Measurements from ENCODE around the gene TENT4A. TPM values are rescaled to one million over a fixed set of nuclear protein-coding genes. Genes with fewer than 3 reads are reported as not detected.

The TENT4A gene
- total RNA-seq, 1 experiment from 2014 or later, result 29.6 TPM

GRCh38 chr5:6767481-6768063 lies 54.3 kb downstream of the TENT4A start:
- Histone ChIP-seq H3K27ac (ENCODE audit: low read length) (peak overlapping the region; percentile 86), H3K4me1 (ENCODE audit: control insufficient read depth, insufficient read depth, low read length) (peaks cover 27% of the 10 kb centered on the region), H3K36me3 (ENCODE audit: control insufficient read depth, insufficient read depth, low read length) (no peaks in the 10 kb centered on the region; the same call in 1 of the 2 replicates), H3K9me3 (ENCODE audit: control insufficient read depth, insufficient read depth, low read depth, low read length) (no peaks in the 10 kb centered on the region), H3K27me3 (ENCODE audit: control insufficient read depth, insufficient read depth, low read length) (no peaks in the 10 kb centered on the region), H3K4me3 (ENCODE audit: low read depth in 2 of 2, low read length in 2 of 2) (no peak overlapping the region)
- BruUV-seq (replicated peaks), result no TSS peak
- POLR2A ChIA-PET, result no interaction called here
- no peak for DNase-seq (ENCODE audit: low read depth, low spot score)
- TF ChIP-seq SIN3A (IDR thresholded peaks at IDR 0.05; ENCODE audit: borderline replicate concordance, insufficient read depth, low read depth, low read length) (no peak), POLR2AphosphoS5 (IDR thresholded peaks at IDR 0.05; ENCODE audit: low read depth, low read length) (no peak), TCF7L2 (IDR thresholded peaks at IDR 0.05; ENCODE audit: low read depth, low read length) (no peak)
- TF ChIP-seq, protein P1, sequence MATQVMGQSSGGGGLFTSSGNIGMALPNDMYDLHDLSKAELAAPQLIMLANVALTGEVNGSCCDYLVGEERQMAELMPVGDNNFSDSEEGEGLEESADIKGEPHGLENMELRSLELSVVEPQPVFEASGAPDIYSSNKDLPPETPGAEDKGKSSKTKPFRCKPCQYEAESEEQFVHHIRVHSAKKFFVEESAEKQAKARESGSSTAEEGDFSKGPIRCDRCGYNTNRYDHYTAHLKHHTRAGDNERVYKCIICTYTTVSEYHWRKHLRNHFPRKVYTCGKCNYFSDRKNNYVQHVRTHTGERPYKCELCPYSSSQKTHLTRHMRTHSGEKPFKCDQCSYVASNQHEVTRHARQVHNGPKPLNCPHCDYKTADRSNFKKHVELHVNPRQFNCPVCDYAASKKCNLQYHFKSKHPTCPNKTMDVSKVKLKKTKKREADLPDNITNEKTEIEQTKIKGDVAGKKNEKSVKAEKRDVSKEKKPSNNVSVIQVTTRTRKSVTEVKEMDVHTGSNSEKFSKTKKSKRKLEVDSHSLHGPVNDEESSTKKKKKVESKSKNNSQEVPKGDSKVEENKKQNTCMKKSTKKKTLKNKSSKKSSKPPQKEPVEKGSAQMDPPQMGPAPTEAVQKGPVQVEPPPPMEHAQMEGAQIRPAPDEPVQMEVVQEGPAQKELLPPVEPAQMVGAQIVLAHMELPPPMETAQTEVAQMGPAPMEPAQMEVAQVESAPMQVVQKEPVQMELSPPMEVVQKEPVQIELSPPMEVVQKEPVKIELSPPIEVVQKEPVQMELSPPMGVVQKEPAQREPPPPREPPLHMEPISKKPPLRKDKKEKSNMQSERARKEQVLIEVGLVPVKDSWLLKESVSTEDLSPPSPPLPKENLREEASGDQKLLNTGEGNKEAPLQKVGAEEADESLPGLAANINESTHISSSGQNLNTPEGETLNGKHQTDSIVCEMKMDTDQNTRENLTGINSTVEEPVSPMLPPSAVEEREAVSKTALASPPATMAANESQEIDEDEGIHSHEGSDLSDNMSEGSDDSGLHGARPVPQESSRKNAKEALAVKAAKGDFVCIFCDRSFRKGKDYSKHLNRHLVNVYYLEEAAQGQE (IDR thresholded peaks at IDR 0.05; ENCODE audit: insufficient read depth in 1 of 2, low read depth in 2 of 2, low read length in 1 of 2), result no peak
- TF ChIP-seq, protein P2, sequence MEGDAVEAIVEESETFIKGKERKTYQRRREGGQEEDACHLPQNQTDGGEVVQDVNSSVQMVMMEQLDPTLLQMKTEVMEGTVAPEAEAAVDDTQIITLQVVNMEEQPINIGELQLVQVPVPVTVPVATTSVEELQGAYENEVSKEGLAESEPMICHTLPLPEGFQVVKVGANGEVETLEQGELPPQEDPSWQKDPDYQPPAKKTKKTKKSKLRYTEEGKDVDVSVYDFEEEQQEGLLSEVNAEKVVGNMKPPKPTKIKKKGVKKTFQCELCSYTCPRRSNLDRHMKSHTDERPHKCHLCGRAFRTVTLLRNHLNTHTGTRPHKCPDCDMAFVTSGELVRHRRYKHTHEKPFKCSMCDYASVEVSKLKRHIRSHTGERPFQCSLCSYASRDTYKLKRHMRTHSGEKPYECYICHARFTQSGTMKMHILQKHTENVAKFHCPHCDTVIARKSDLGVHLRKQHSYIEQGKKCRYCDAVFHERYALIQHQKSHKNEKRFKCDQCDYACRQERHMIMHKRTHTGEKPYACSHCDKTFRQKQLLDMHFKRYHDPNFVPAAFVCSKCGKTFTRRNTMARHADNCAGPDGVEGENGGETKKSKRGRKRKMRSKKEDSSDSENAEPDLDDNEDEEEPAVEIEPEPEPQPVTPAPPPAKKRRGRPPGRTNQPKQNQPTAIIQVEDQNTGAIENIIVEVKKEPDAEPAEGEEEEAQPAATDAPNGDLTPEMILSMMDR (IDR thresholded peaks at IDR 0.05), result no peak
- intact Hi-C loops (cut with micrococcal nuclease; ENCODE audit: unreplicated experiment) (loop anchor here (5.0 kb wide), 2 partner anchors 310 to 630 kb away; partner anchors contain the start of gene ADCY2), in situ Hi-C loops (cut with HindIII; ENCODE audit: low pct_unique_long_range_greater_than_20kb, low sequenced_read_pairs) (no loop called here)
- no peak for ATAC-seq
- CTCF ChIA-PET, result no interaction called here

- in situ Hi-C loops (cut with HindIII; ENCODE audit: low pct_unique_long_range_greater_than_20kb, low sequenced_read_pairs) (no loop called here), intact Hi-C loops (cut with micrococcal nuclease; ENCODE audit: unreplicated experiment) (loop anchor here (5.0 kb wide), 2 partner anchors 309 to 629 kb away; partner anchors contain the start of gene ADCY2)
- ATAC-seq (no peak), DNase-seq (ENCODE audit: low read depth, low spot score) (no peak)
- no peaks in the 10 kb centered on the region for H3K27me3 ChIP-seq (ENCODE audit: control insufficient read depth, insufficient read depth, low read length)
- no peak overlapping the region for H3K4me3 ChIP-seq (ENCODE audit: low read depth in 2 of 2, low read length in 2 of 2)
- POLR2A ChIA-PET, result no interaction called here
- CTCF ChIA-PET, result no interaction called here
- H3K4me1 ChIP-seq (ENCODE audit: control insufficient read depth, insufficient read depth, low read length), result peaks cover 27% of the 10 kb centered on the region
- TF ChIP-seq TCF7L2 (IDR thresholded peaks at IDR 0.05; ENCODE audit: low read depth, low read length), result no peak
- TF ChIP-seq, protein P1 (IDR thresholded peaks at IDR 0.05; ENCODE audit: insufficient read depth in 1 of 2, low read depth in 2 of 2, low read length in 1 of 2), result no peak
- TF ChIP-seq, protein P2 (IDR thresholded peaks at IDR 0.05), result no peak
- TF ChIP-seq POLR2AphosphoS5 (IDR thresholded peaks at IDR 0.05; ENCODE audit: low read depth, low read length), result no peak
- TF ChIP-seq SIN3A (IDR thresholded peaks at IDR 0.05; ENCODE audit: borderline replicate concordance, insufficient read depth, low read depth, low read length), result no peak
- H3K36me3 ChIP-seq (ENCODE audit: control insufficient read depth, insufficient read depth, low read length), result no peaks in the 10 kb centered on the region; the same call in 1 of the 2 replicates
- peak overlapping the region; percentile 86; the same call in 1 of the 2 replicates for H3K27ac ChIP-seq (ENCODE audit: low read length)
- no peaks in the 10 kb centered on the region for H3K9me3 ChIP-seq (ENCODE audit: control insufficient read depth, insufficient read depth, low read depth, low read length)
- no TSS peak for BruUV-seq (replicated peaks)
These were observed 55.5 kb downstream of the TENT4A start for GRCh38 chr5:6768590-6769230.
